ENCODE data around the gene ELAC2. TPM values are rescaled to one million over a fixed set of nuclear protein-coding genes. Genes with fewer than 3 reads are reported as not detected.

Gene ELAC2
- polyA plus RNA-seq, 3 donors, result 24.2 to 39.6 (median 26.0) TPM

GRCh38 chr17:12959441-12959840 is 58.4 kb downstream of the ELAC2 start:
- H3K36me3 Mint-ChIP-seq, result no peaks in the 10 kb centered on the region
- Histone ChIP-seq H3K9ac (ENCODE audit: insufficient read depth, low read length, poor library complexity, severe bottlenecking) (no peak overlapping the region), H3K27me3 (ENCODE audit: control insufficient read depth in 2 of 2, insufficient read depth in 2 of 2, low read length in 2 of 2) (no peaks in the 10 kb centered on the region), H4K20me1 (ENCODE audit: insufficient read depth, low read length) (no peaks in the 10 kb centered on the region), H2AFZ (ENCODE audit: insufficient read depth, low read depth, low read length, poor library complexity, severe bottlenecking) (no peak overlapping the region), H3K4me3 (replicated peaks in 1 of 3; ENCODE audit: low read depth in 2 of 3, low read length in 3 of 3) (no peak overlapping the region), H3K27ac (ENCODE audit: low read depth in 1 of 2, low read length in 2 of 2) (no peak overlapping the region), H3K79me2 (ENCODE audit: insufficient read depth, low read length) (no peaks in the 10 kb centered on the region), H3K4me1 (ENCODE audit: control insufficient read depth in 1 of 2, insufficient read depth in 2 of 2, low read length in 2 of 2) (no peaks in the 10 kb centered on the region), H3K36me3 (replicated peaks in 1 of 2; ENCODE audit: control insufficient read depth in 1 of 2, insufficient read depth in 2 of 2, low read length in 2 of 2) (no peaks in the 10 kb centered on the region), H3K4me2 (replicated peaks; ENCODE audit: extremely low read depth, low read length, poor library complexity, severe bottlenecking) (no peak overlapping the region), H3K9me3 (replicated peaks in 1 of 2; ENCODE audit: control insufficient read depth in 1 of 2, insufficient read depth in 1 of 2, low read length in 2 of 2) (peaks cover 28 to 42% of the 10 kb centered on the region in 2 donors)
- no peaks in the 10 kb centered on the region for H3K4me1 Mint-ChIP-seq
- H3K27me3 Mint-ChIP-seq (ENCODE audit: low read depth in 3 of 3), result peaks cover 0 to 2% (median 0%) of the 10 kb centered on the region in 3 donors
- 95% methylated on average over 7 of the region's 8 CpGs for WGBS (ENCODE audit: insufficient coverage)
- intact Hi-C loops (cut with micrococcal nuclease), result no loop called here
- peaks cover 6 to 44% (median 29%) of the 10 kb centered on the region in 7 donors for H3K9me3 Mint-ChIP-seq
- H3K4me3 Mint-ChIP-seq, result no peak overlapping the region
- DNase-seq, result no peak
- TF ChIP-seq, protein P1, sequence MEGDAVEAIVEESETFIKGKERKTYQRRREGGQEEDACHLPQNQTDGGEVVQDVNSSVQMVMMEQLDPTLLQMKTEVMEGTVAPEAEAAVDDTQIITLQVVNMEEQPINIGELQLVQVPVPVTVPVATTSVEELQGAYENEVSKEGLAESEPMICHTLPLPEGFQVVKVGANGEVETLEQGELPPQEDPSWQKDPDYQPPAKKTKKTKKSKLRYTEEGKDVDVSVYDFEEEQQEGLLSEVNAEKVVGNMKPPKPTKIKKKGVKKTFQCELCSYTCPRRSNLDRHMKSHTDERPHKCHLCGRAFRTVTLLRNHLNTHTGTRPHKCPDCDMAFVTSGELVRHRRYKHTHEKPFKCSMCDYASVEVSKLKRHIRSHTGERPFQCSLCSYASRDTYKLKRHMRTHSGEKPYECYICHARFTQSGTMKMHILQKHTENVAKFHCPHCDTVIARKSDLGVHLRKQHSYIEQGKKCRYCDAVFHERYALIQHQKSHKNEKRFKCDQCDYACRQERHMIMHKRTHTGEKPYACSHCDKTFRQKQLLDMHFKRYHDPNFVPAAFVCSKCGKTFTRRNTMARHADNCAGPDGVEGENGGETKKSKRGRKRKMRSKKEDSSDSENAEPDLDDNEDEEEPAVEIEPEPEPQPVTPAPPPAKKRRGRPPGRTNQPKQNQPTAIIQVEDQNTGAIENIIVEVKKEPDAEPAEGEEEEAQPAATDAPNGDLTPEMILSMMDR (IDR thresholded peaks at IDR 0.05), result no peak
- no peak overlapping the region for H3K27ac Mint-ChIP-seq

GRCh38 chr17:12958786-12959185 is 59.0 kb downstream of the ELAC2 start:
- H3K27me3 ChIP-seq (ENCODE audit: control insufficient read depth in 2 of 2, insufficient read depth in 2 of 2, low read length in 2 of 2), result no peaks in the 10 kb centered on the region
- H3K9me3 ChIP-seq (replicated peaks in 1 of 2; ENCODE audit: control insufficient read depth in 1 of 2, insufficient read depth in 1 of 2, low read length in 2 of 2), result peaks cover 34 to 42% of the 10 kb centered on the region in 2 donors
- peaks cover 0 to 2% (median 0%) of the 10 kb centered on the region in 3 donors for H3K27me3 Mint-ChIP-seq (ENCODE audit: low read depth in 3 of 3)
- H3K27ac Mint-ChIP-seq, result no peak overlapping the region
- TF ChIP-seq, protein P1 (IDR thresholded peaks at IDR 0.05), result no peak
- no peaks in the 10 kb centered on the region for H3K4me1 ChIP-seq (ENCODE audit: control insufficient read depth in 1 of 2, insufficient read depth in 2 of 2, low read length in 2 of 2)
- H3K9ac ChIP-seq (ENCODE audit: insufficient read depth, low read length, poor library complexity, severe bottlenecking), result no peak overlapping the region
- intact Hi-C loops (cut with micrococcal nuclease), result no loop called here
- no peaks in the 10 kb centered on the region for H4K20me1 ChIP-seq (ENCODE audit: insufficient read depth, low read length)
- no peak for DNase-seq
- no peaks in the 10 kb centered on the region for H3K4me1 Mint-ChIP-seq
- H3K79me2 ChIP-seq (ENCODE audit: insufficient read depth, low read length), result no peaks in the 10 kb centered on the region
- H2AFZ ChIP-seq (ENCODE audit: insufficient read depth, low read depth, low read length, poor library complexity, severe bottlenecking), result no peak overlapping the region
- no peak overlapping the region for H3K27ac ChIP-seq (ENCODE audit: low read depth in 1 of 2, low read length in 2 of 2)
- 100% methylated on average over 1 of the region's 12 CpGs for WGBS (ENCODE audit: insufficient coverage)
- H3K4me3 Mint-ChIP-seq, result no peak overlapping the region
- no peak overlapping the region for H3K4me3 ChIP-seq (replicated peaks in 1 of 3; ENCODE audit: low read depth in 2 of 3, low read length in 3 of 3)
- peaks cover 9 to 48% (median 29%) of the 10 kb centered on the region in 7 donors for H3K9me3 Mint-ChIP-seq
- H3K4me2 ChIP-seq (replicated peaks; ENCODE audit: extremely low read depth, low read length, poor library complexity, severe bottlenecking), result no peak overlapping the region
- H3K36me3 Mint-ChIP-seq, result no peaks in the 10 kb centered on the region
- H3K36me3 ChIP-seq (replicated peaks in 1 of 2; ENCODE audit: control insufficient read depth in 1 of 2, insufficient read depth in 2 of 2, low read length in 2 of 2), result no peaks in the 10 kb centered on the region

Data from CD14-positive monocyte (primary cell).